D721Med (cell line): ENCODE results near the gene RFX3.

Experiments used
- DNase-seq: peaks from one replicate; pipeline ENCODE4 v3.0.0; 2011; ENCODE audit warnings: low spot score; ENCODE audit not compliant: insufficient read length
- FAIRE-seq: peaks from 2 replicates; lab custom pipeline; 2011; peaks lifted over from hg19 to GRCh38; lab: Jason Lieb, UNC
- TF ChIP-seq, protein P1 (sequence below): IDR thresholded peaks from 2 replicates; pipeline ENCODE4 v1.5.1; 2012; ENCODE audit warnings: mild to moderate bottlenecking, control low read depth; ENCODE audit not compliant: insufficient read depth; ENCODE audit errors: missing control alignments

RFX3 gene

DNA sequence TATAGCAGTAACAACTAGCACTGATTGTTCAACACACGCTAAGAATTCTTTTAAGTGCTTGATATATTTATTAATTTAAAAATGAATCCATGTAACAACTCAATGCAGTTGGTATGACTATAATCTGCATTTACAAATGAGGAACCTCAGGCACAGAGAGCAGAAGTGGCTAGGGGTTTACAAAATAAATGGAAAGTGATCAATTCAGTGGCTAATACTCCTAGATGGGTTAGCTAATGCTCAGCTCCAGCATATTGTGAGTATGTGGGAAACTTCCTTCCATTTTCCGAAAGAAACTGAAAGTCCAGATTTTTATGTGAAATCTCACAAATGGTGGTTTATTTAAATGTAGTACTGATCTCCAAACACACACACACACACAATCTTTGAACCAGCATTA is 128.0 kb downstream of the RFX3 start:
- TF ChIP-seq, protein P1, sequence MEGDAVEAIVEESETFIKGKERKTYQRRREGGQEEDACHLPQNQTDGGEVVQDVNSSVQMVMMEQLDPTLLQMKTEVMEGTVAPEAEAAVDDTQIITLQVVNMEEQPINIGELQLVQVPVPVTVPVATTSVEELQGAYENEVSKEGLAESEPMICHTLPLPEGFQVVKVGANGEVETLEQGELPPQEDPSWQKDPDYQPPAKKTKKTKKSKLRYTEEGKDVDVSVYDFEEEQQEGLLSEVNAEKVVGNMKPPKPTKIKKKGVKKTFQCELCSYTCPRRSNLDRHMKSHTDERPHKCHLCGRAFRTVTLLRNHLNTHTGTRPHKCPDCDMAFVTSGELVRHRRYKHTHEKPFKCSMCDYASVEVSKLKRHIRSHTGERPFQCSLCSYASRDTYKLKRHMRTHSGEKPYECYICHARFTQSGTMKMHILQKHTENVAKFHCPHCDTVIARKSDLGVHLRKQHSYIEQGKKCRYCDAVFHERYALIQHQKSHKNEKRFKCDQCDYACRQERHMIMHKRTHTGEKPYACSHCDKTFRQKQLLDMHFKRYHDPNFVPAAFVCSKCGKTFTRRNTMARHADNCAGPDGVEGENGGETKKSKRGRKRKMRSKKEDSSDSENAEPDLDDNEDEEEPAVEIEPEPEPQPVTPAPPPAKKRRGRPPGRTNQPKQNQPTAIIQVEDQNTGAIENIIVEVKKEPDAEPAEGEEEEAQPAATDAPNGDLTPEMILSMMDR: no peak
- FAIRE-seq: no peak
- no peak for DNase-seq

GRCh38 chr9:3391414-3391813 is 134.4 kb downstream of the RFX3 start:
- TF ChIP-seq, protein P1: no peak
- FAIRE-seq (no peak), DNase-seq (no peak)

GRCh38 chr9:3386753-3387152 is 139.0 kb downstream of the RFX3 start:
- no peak for FAIRE-seq
- DNase-seq: no peak
- TF ChIP-seq, protein P1: no peak

DNA sequence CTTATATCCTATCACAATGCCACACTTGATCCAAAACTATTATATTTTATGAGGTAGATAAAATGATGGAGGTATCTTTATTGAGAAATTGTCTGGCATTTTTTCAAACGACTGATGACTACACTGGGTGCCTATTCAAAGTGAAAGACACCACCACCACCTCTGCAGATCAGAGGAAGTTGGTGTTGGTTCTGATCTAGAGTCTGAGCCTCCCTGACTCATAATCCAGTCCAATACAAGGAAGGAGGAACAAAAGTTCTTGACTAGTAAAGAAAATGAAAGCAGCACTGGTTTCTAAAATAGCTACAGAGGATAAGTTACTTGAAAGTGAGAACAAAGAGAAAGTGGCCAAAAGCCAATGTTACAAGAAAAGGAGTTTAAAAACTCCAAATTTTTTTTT is 139.9 kb downstream of the RFX3 start:
- no peak for FAIRE-seq

GRCh38 chr9:3371842-3372241 is 154.0 kb downstream of the RFX3 start:
- DNase-seq (no peak), FAIRE-seq (peak; percentile 56)
- TF ChIP-seq, protein P1: no peak

More for the DNA sequence above, 139.9 kb downstream of the RFX3 start:
- TF ChIP-seq, protein P1: no peak
- no peak for DNase-seq

DNA sequence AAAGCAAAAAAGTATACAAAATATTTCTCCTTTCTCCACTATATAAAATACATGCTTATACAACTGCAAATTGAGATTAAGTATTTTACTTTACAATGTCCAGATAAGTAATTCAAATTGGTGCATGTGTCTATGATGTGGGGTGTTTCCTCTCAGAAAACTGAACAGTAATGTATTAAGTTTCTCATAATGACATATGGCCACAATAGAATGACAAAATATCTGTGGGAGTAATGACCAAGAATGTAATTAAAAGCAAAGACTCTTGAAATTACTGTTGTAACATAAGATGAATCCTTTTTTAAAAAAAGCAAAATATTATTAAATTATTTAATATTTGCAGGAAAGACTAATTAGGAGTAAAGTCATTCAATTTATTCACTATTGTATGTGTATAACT is 155.1 kb downstream of the RFX3 start:
- TF ChIP-seq, protein P1: no peak
- DNase-seq (no peak), FAIRE-seq (no peak)

- TF ChIP-seq, protein P1: no peak
- FAIRE-seq (no peak), DNase-seq (no peak)
These were observed 158.6 kb downstream of the RFX3 start for GRCh38 chr9:3367185-3367584.
